Stimulated activated CD8-positive, alpha-beta memory T cell treated with anti-CD3 and anti-CD28 coated beads, Interleukin-12 subunit alpha, Interleukin-12 subunit beta, amount 100 ng/mL, for 24 hours (primary cell): ENCODE data around the gene SMAD6.
A peak's percentile ranks its signal among the peaks of the same experiment; 100 is the strongest.

Experiments used
- DNase-seq: peaks from one replicate; pipeline ENCODE4 v3.0.0-alpha.2; 2020; ENCODE audit errors: extremely low read depth

SMAD6 gene

DNA sequence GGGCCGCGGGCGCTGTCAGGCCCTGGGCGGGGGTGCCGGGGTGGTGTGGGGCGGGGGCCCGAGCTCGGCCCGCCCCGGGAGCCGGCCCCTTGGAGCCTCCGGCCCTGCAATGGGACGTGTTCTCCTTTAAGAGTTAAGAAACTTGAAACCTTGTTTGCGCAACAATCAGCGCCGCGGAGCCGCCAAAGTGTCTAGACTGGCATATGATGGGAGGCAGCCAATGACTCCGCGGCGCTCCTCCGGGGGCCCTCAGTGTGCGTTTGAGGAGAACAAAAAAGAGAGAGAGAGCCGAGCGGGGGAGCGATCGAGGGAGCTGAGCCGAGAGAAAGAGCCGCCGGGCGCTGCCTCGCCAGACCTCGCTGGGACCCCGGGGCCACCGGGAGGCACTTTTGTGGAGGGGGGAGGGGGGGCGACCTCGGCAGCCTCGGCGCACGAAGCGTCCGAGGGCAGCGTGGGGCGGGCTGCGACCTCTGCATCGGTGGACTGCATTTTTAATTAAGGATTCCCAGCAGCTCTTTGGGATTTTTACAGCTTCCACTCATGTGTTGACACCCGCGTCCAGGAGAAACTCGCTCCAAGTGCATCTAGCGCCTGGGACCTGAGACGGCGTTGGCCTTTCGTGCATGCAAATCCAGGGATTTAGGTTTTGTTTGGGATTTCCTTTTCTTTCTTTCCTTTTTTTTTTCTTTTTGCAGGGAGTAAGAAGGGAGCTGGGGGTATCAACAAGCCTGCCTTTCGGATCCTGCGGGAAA, at the start of gene SMAD6:
TSS of gene SMAD6 (plus strand) at position 202 of the 752 bp plus-strand sequence. CDS start 1,023 bp downstream, outside the sequence.
- DNase-seq = peak; percentile 47

GRCh38 chr15:66652806-66653205, 49.2 kb upstream of the SMAD6 start:
- DNase-seq = no peak

DNA sequence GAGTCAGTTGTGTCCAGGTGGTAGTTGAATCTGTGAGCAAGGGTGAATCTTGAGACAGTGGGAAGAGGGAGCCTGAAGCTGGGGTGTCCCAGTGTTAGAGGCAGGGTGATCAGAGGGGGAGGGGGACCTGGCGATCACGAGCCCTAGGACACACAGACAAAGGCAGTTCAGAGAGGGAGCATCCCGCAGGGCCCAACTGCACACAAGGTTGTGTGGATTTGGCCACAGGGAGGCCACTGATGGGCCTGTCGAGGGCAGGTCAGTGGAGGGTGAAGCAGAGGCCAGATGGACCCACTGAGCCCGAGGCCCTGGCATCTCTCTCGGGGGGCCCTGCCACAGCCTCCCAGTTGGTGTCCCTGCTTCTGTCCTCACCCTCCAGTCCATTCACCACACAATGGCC, 48.6 kb upstream of the SMAD6 start:
- no peak for DNase-seq

- DNase-seq = no peak
Measured at GRCh38 chr15:66653852-66654251, 48.2 kb upstream of the SMAD6 start.

- no peak for DNase-seq
Measured at GRCh38 chr15:66654361-66654738, 47.7 kb upstream of the SMAD6 start.

GRCh38 chr15:66654739-66655375, 47.2 kb upstream of the SMAD6 start:
- no peak for DNase-seq

- no peak for DNase-seq
Measured at GRCh38 chr15:66655511-66655910, 46.5 kb upstream of the SMAD6 start.

DNA sequence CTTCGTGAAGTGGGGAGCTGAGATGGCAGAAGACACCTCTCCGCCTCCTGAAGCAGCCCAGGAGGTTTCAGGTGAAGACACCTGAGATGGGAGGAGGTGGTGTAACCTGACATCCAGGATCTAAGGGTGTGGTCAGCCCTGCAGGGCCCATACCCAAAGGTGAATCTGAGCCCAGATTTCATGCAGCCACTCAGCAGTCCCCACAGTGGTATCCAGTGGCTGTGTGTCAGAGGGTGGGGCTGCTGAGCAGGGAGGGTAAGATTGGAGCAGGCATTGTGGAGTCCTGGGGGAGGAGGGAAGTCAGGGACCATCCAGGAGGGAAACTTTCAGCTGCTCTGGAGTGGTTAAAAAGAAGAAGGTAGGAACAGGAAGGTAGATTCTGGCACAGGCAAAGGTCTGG, 46.0 kb upstream of the SMAD6 start:
- no peak for DNase-seq

DNA sequence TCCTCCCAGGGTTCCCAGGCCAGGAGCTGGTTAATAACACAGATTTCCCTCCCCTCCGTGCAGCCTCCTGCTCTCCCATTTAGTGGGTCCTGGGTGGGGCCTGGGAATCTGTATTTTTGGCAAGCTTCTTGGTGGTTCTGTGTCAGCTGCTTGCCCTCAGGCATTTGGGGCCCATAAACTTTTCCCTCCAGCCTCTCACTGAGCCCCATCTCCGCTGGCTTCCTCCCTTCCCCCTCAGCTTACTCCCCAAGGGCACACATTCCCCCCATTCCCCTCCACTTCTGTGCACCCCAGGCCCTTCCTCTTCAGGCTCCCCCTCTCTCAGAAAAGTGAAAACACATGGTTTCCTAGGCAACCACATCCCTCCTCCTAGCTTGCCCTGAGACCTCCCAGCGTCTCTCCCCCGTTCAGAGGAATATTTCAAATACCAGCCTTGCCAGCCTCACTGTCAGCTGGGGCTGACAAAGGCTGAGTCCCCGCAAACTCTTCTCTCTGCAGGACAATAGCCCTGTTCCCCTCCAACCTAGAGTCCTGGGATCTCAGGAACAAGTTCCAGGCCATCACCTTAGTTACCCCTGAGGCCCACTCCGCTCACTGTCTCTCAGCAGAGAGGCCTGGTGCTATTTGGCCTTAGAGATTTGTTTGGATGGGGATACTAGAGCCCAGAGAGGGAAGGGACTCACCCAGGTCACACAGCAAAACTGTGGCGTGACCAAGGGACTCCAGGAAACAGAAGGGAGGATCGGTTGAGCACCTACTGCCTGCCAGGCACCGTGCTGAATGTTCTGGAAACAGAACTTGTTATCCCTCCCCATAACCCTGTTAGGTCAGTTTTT, 44.6 kb upstream of the SMAD6 start:
- no peak for DNase-seq

GRCh38 chr15:66658044-66658443, 44.0 kb upstream of the SMAD6 start:
- no peak for DNase-seq

GRCh38 chr15:66658855-66659254, 43.2 kb upstream of the SMAD6 start:
- no peak for DNase-seq

DNA sequence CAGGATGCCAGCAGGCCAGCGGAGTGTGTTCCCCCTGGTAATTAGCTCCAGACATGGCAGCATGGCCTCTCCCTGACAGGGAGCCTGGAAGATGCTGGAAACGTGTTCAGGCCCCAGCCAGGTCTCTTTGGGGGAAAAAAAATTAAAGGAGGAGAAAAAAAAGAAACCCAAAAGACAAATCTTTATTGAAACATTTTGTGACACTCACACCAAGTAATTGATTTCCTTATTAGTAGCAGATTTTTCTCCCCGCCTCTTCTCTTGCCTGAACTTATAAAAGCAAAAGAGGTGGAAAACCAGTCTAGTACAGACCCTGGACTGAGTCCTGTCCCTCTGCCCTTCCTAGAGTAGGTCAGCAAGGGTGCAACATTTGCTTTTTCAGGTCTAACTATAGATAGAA, 42.7 kb upstream of the SMAD6 start:
- no peak for DNase-seq

DNA sequence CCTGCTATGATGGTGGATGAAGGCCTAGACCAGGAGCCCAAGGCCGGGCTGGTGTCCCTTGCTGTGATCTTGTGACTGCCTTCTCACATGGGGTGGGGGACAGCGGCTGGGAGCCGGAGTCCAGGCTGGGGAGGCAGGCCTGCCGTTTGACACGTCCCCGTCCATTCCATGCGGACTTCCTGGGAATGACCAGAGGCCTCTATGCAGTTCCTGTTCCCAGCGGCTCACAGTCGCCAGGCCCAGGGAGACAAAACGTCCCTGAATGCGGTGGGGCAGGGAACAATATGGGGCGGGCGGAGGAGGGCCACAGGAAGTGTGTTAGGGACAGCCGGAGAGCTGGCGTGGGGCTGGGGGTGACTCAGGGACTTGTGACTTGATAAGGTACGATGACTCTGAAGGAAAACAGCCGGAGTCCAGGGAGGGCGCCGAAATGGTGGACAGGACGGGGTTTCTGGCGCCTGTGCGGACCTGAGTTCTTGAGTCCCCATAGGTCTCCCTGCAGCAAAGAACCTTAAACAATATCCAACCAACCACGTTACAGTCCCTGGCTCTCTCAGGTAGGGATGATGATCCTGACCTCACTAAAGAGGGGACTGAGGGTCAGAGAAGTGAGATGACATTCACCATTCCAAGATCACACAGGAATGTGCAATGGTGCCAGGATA, 40.5 kb upstream of the SMAD6 start:
- DNase-seq = no peak

DNA sequence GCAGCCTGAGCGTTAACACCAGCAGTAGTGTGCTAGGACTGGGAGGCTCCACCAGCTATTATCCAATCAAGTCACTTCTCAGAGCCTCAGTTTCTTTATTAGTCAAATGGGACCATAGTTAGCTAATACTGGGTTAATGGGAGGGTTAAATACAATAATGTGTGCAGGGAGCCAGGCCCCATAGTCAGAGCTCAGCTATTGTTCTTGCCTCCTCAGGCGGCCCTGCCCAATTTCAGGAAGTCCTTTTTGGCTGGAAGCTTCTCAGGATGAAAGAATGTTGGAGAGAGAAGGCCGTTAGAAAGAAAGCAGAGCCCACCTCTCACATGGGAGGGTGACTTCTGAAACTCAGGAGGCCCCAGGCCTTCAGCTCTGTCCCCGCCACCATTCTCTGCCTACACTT, 39.5 kb upstream of the SMAD6 start:
- DNase-seq = no peak

- no peak for DNase-seq
Measured at GRCh38 chr15:66663664-66664063, 38.4 kb upstream of the SMAD6 start.

GRCh38 chr15:66670175-66670574, 31.9 kb upstream of the SMAD6 start:
- no peak for DNase-seq

DNA sequence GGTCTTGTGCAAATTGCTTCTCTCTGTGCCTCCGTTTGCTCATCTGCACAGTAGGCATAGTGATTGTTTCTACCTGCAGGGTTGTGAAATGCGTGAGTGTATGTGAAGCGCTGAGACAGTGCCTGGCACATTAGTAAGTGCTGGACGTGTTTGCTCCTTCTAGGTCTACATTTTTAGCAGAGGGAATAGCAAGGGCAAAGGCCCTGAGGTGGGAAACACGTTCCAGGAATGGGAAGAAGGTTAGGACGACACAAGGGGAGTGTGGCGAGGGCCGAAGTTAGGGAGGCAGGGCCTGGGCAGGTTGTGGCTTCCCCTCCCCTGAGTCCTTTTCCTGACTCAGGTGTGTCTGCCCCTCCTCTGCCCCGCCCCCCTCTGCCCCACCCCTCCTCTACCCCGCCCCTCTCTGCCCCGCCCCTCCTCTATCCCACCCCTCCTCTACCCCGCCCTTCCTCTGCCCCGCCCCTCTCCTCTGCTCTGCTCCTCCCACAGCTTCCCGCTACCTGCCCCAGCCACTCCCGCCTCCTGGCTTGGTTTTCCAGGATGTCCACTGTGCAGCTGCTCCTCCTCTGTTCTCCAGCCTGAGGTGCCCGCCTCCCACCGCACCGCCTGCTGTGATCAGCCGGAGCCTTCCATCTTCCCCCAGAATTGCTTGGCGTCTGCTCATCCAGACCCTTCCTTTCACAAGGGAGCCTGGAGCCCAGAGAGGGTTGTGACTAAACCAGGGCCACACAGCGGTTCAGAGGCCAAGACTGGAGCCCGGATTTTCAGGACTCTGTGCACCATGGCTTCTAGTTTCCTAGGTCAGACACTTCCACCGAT, 31.1 kb upstream of the SMAD6 start:
- DNase-seq = no peak

- DNase-seq = no peak
Measured at GRCh38 chr15:66672867-66673266, 29.2 kb upstream of the SMAD6 start.

GRCh38 chr15:66673410-66674322, 28.4 kb upstream of the SMAD6 start:
- DNase-seq = no peak

DNA sequence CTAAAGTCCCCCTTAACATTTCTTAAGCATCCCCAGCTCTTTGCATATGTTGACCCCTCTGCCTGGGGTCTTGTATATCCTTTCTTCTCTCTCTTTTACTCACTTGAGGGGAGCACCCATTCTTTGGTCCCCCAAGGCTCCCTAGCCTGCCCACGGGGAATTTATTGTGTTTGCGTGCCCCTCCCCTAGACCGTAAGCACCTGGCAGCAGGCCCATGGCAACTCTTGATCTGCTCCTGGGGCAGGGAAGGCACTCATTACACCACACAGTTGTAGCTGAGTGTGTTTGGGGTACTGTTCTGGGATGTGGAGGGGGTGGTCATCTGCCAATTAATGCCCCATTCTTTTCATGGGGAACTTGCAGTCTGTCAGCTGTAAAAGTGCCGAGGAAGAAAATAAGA, 27.3 kb upstream of the SMAD6 start:
- DNase-seq = no peak
